Spleen (tissue), 3 donors: Measurements from ENCODE around the gene XPO6.

Source experiments
- POLR2A ChIP-seq, 3 donors: fragments of 450-650 bp; IDR thresholded peaks; one replicate each; pipeline ENCODE4 v1.5.1; 2017; ENCODE audit warnings: antibody characterized with exemption in 3 of 3, mild to moderate bottlenecking in 1 of 3
- POLR2AphosphoS5 ChIP-seq, 3 donors: sonication (generic); formaldehyde crosslinking; IDR thresholded peaks; one replicate each; pipeline ENCODE4 v1.5.1; 2017; ENCODE audit warnings: antibody characterized with exemption in 3 of 3

GRCh38 chr16:28073836-28074235, 137.9 kb downstream of the XPO6 start:
- TF ChIP-seq POLR2A (IDR thresholded peaks at IDR 0.05) (no peak), POLR2AphosphoS5 (IDR thresholded peaks at IDR 0.05) (no peak)
